Endothelial cell of umbilical vein (primary cell): ENCODE measurements around the gene SH3YL1. TPM values are rescaled to one million over a fixed set of nuclear protein-coding genes. Genes with fewer than 3 reads are reported as not detected.

Experiments used
- BruUV-seq: library from RNA; stranded (reverse); fragments of 400-500 nt; replicated peaks from 2 replicates; lab custom pipeline; 2021; lab: Mats Ljungman, UMichigan
- CTCF ChIA-PET: fragments of 300-600, 350-600 bp; sonication (Branson Sonifier 250); formaldehyde crosslinking; loops from one replicate; lab custom pipeline; 2021; ENCODE audit warnings: antibody characterized with exemption, inconsistent platforms; lab: Charles Lee
- POLR2A ChIA-PET: fragments of 300-600, 350-600 bp; sonication (Branson Sonifier 250); formaldehyde crosslinking; loops from one replicate; lab custom pipeline; 2021; ENCODE audit warnings: antibody characterized with exemption, inconsistent platforms; lab: Charles Lee
- DNase-seq: peaks from one replicate; pipeline ENCODE4 v3.0.0-alpha.2; 2011; ENCODE audit warnings: low read depth, low spot score
- FAIRE-seq: peaks from 2 replicates; lab custom pipeline; 2011; peaks lifted over from hg19 to GRCh38; lab: Jason Lieb, UNC
- H2AFZ ChIP-seq: 2 replicates; pipeline ENCODE4 v1.6.0; 2012; ENCODE audit warnings: low read depth, low read length, control low read depth, inconsistent platforms
- H3K27ac ChIP-seq: 2 replicates; pipeline ENCODE4 v1.5.1; 2011; ENCODE audit warnings: low read depth, mild to moderate bottlenecking, control low read depth, low read length, moderate library complexity; ENCODE audit not compliant: insufficient read depth
- H3K27me3 ChIP-seq, 2 experiments: 2 replicates each; pipeline versions ENCODE4 v1.6.0 to v1.6.1; 2011; ENCODE audit warnings: low read length in 2 of 2, mixed read lengths in 1 of 2; ENCODE audit not compliant: control insufficient read depth in 2 of 2, insufficient read depth in 2 of 2
- H3K36me3 ChIP-seq, 2 experiments: 2 replicates in 1 of 2; 3 replicates in 1 of 2; pipeline ENCODE4 v1.5.1; 2011; ENCODE audit warnings: low read length in 2 of 2, mild to moderate bottlenecking in 1 of 2, moderate library complexity in 1 of 2; ENCODE audit not compliant: control insufficient read depth in 2 of 2, insufficient read depth in 2 of 2; ENCODE audit errors: extremely low read depth in 1 of 2
- H3K4me1 ChIP-seq: 3 replicates; pipeline ENCODE4 v1.5.1; 2011; ENCODE audit warnings: mild to moderate bottlenecking, low read length; ENCODE audit not compliant: control insufficient read depth, insufficient read depth; ENCODE audit errors: extremely low read depth
- H3K4me2 ChIP-seq: 2 replicates; pipeline ENCODE4 v1.6.1; 2011; ENCODE audit warnings: low read length, control low read depth, mixed read lengths; ENCODE audit not compliant: insufficient read depth
- H3K4me3 ChIP-seq, 3 experiments: fragments of 200-600 bp in 1 of 3; sonication (generic), shearing (Covaris generic) in 1 of 3; replicated peaks in 1 of 3; 2 replicates each; pipeline ENCODE4 v1.5.1; 2011 to 2016; ENCODE audit warnings: control low read depth in 3 of 3, low read length in 3 of 3, mild to moderate bottlenecking in 2 of 3, inconsistent platforms in 1 of 3, low read depth in 1 of 3, moderate library complexity in 1 of 3; ENCODE audit not compliant: insufficient read depth in 1 of 3
- H3K79me2 ChIP-seq: 2 replicates; pipeline ENCODE4 v1.6.0; 2012; ENCODE audit warnings: low read length, inconsistent platforms; ENCODE audit not compliant: control insufficient read depth, insufficient read depth
- H3K9ac ChIP-seq: replicated peaks from 2 replicates; pipeline ENCODE3; 2011; ENCODE audit warnings: low read length, control low read depth; ENCODE audit not compliant: insufficient read depth; ENCODE audit errors: extremely low read depth
- H3K9me1 ChIP-seq: replicated peaks from 3 replicates; pipeline ENCODE4 v1.6.0; 2011; ENCODE audit warnings: mild to moderate bottlenecking, low read length; ENCODE audit not compliant: control insufficient read depth, insufficient read depth; ENCODE audit errors: extremely low read depth
- H3K9me3 ChIP-seq: replicated peaks from 2 replicates; pipeline ENCODE4 v1.5.1; 2012; ENCODE audit warnings: low read length, inconsistent platforms; ENCODE audit not compliant: control insufficient read depth, insufficient read depth
- H4K20me1 ChIP-seq: replicated peaks from 2 replicates; pipeline ENCODE3; 2011; ENCODE audit warnings: mild to moderate bottlenecking, low read length; ENCODE audit not compliant: control insufficient read depth, insufficient read depth; ENCODE audit errors: extremely low read depth
- EZH2 ChIP-seq: IDR thresholded peaks from 2 replicates; pipeline ENCODE4 v1.6.1; 2012; ENCODE audit warnings: borderline replicate concordance, low read depth, mild to moderate bottlenecking, moderate library complexity, low read length, inconsistent platforms; ENCODE audit not compliant: severe bottlenecking
- FOS ChIP-seq: IDR thresholded peaks from 2 replicates; pipeline ENCODE4 v1.6.1; 2011; ENCODE audit warnings: mild to moderate bottlenecking, low read length, moderate library complexity, borderline replicate concordance; ENCODE audit not compliant: insufficient read depth
- GATA2 ChIP-seq: IDR thresholded peaks from 2 replicates; pipeline ENCODE4 v1.7.0; 2011; ENCODE audit warnings: low read depth, mild to moderate bottlenecking, moderate library complexity, mixed read lengths, low read length; ENCODE audit not compliant: insufficient read length, insufficient read depth
- JUN ChIP-seq: IDR thresholded peaks from 2 replicates; pipeline ENCODE4 v1.6.1; 2011; ENCODE audit warnings: borderline replicate concordance, low read depth; ENCODE audit not compliant: insufficient read length, insufficient read depth
- MYC ChIP-seq: IDR thresholded peaks from one replicate; pipeline ENCODE4 v1.6.1; 2011; ENCODE audit warnings: mild to moderate bottlenecking, low read depth, low read length
- POLR2A ChIP-seq: IDR thresholded peaks from 2 replicates; pipeline ENCODE4 v1.6.1; 2012; ENCODE audit warnings: low read depth, mild to moderate bottlenecking, control low read depth, low read length
- POLR2AphosphoS5 ChIP-seq: IDR thresholded peaks from 2 replicates; pipeline ENCODE4 v1.6.1; 2012; ENCODE audit warnings: low read depth, mild to moderate bottlenecking, control low read depth, low read length, moderate library complexity; ENCODE audit not compliant: insufficient read depth
- dilution Hi-C: fragments of 300-500 bp; cut with MboI; formaldehyde crosslinking; loops from one replicate; pipeline ENCODE4 v1.15.0; 2019; ENCODE audit warnings: low sequenced_read_pairs; ENCODE audit not compliant: extremely low pct_ligation_motif_present
- intact Hi-C: fragments of 100-400 bp; cut with micrococcal nuclease; formaldehyde crosslinking; loops from one replicate; pipeline ENCODE4 v1.10.0; 2022
- polyA plus RNA-seq, 4 experiments: library from polyadenylated mRNA; depleted of rRNA in 3 of 4; stranded (reverse) in 3 of 4; unstranded in 1 of 4; fragments of >200 nt; gene quantifications; 2 replicates each; pipeline versions ENCODE4 v1.2.1 to v1.2.3, GENCODE V29; 2011 to 2012; ENCODE audit warnings: missing spikeins in 1 of 4
- total RNA-seq: library from RNA; stranded (reverse); gene quantifications from 2 replicates; pipeline ENCODE4 v1.2.3, GENCODE V29; 2021
- TF ChIP-seq, protein P1 (sequence below), 2 donors: IDR thresholded peaks; 1 replicate in 1 of 2; 2 replicates in 1 of 2; pipeline ENCODE4 v1.5.1; 2011; ENCODE audit warnings: low read length in 2 of 2, mild to moderate bottlenecking in 2 of 2, moderate library complexity in 2 of 2, control low read depth in 1 of 2, inconsistent platforms in 1 of 2, low read depth in 1 of 2; ENCODE audit not compliant: insufficient read depth in 1 of 2; ENCODE audit errors: extremely low read depth in 1 of 2
- TF ChIP-seq, protein P2 (sequence below): IDR thresholded peaks from 2 replicates; pipeline ENCODE4 v1.6.1; 2011; ENCODE audit not compliant: insufficient read depth, insufficient read length

Gene SH3YL1
- total and polyA plus RNA-seq, 2 donors (not counting 3 experiments of a cell fraction or from before 2014, with no cell fraction given): 12.5 to 22.4 TPM

DNA sequence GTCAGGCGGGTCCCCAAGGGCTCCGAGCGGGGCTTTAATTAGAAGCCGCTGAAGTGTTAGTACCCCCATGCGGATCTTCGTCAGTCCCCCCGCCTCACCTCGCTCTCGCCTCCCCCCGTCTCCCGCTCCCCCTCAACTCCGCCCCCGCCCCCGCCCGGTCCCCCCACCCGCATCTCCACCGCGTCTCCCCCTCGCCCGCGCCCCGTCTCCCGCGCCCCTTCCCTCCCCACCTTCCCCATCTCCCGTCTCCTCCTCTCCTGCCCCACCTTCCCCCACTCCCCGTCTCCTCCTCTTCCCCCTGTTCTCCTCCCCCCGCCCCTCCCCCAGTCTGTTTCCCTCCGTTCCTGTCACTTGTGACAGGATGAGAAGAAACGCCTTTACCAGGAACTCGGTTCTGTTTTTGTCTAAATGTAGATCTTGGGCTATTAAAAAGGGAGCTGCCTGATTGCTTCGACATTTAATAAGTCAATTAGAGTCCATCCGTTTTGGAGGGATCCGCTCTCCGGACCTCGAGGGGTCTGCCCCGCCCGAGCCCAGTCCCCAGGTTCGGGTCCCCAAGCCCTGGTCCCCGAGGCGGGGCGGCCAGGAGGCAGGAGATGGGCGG lies 25.0 kb upstream of the SH3YL1 start:
- H3K9me1 ChIP-seq: no peaks in the 10 kb centered on the region
- BruUV-seq: no TSS peak
- peaks cover 3% of the 10 kb centered on the region for H3K4me1 ChIP-seq
- no peaks in the 10 kb centered on the region for H3K9me3 ChIP-seq
- no peak for FAIRE-seq
- no peaks in the 10 kb centered on the region for H3K79me2 ChIP-seq
- dilution Hi-C loops: no loop called here
- no peak overlapping the region for H3K27ac ChIP-seq
- no peak overlapping the region for H2AFZ ChIP-seq
- H3K4me3 ChIP-seq: no peak overlapping the region
- H3K36me3 ChIP-seq: no peaks in the 10 kb centered on the region
- H4K20me1 ChIP-seq: no peaks in the 10 kb centered on the region
- no peak overlapping the region for H3K4me2 ChIP-seq
- H3K27me3 ChIP-seq: peaks cover 16 to 37% of the 10 kb centered on the region in 2 experiments
- no peak overlapping the region for H3K9ac ChIP-seq
- no peak for TF ChIP-seq POLR2AphosphoS5
- TF ChIP-seq, protein P1, sequence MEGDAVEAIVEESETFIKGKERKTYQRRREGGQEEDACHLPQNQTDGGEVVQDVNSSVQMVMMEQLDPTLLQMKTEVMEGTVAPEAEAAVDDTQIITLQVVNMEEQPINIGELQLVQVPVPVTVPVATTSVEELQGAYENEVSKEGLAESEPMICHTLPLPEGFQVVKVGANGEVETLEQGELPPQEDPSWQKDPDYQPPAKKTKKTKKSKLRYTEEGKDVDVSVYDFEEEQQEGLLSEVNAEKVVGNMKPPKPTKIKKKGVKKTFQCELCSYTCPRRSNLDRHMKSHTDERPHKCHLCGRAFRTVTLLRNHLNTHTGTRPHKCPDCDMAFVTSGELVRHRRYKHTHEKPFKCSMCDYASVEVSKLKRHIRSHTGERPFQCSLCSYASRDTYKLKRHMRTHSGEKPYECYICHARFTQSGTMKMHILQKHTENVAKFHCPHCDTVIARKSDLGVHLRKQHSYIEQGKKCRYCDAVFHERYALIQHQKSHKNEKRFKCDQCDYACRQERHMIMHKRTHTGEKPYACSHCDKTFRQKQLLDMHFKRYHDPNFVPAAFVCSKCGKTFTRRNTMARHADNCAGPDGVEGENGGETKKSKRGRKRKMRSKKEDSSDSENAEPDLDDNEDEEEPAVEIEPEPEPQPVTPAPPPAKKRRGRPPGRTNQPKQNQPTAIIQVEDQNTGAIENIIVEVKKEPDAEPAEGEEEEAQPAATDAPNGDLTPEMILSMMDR (IDR thresholded peaks at IDR 0.05; ENCODE audit: extremely low read depth in 1 of 2, insufficient read depth in 1 of 2, low read depth in 1 of 2, low read length in 2 of 2): no peak
- no peak for TF ChIP-seq GATA2
- TF ChIP-seq MYC: no peak
- TF ChIP-seq JUN: no peak
- TF ChIP-seq EZH2: no peak
- TF ChIP-seq, protein P2, sequence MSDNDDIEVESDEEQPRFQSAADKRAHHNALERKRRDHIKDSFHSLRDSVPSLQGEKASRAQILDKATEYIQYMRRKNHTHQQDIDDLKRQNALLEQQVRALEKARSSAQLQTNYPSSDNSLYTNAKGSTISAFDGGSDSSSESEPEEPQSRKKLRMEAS: no peak
- TF ChIP-seq POLR2A: no peak
- TF ChIP-seq FOS: no peak
- DNase-seq: no peak
- intact Hi-C loops: no loop called here
- POLR2A ChIA-PET: interaction anchor here (0.7 kb wide), 1 partner anchor 51 kb away, joined by 6 read pairs; no protein-coding TSS in a partner anchor
- CTCF ChIA-PET: interaction anchor here (1.1 to 2.9 kb wide), 3 partner anchors 42 to 1481 kb away, joined by 3 to 19 read pairs (median 7); no protein-coding TSS in a partner anchor
